Activated naive CD8-positive, alpha-beta T cell treated with anti-CD3 and anti-CD28 coated beads, Interleukin-2, amount 50 U/mL, for 24 hours (primary cell): Measurements from ENCODE around the gene PC.

ENCODE experiments used
- ATAC-seq: fragments of 150-1000 bp; cut with Tn5 transposase; one replicate; pipeline ENCODE4 v1.10.0; 2021
- DNase-seq: peaks from one replicate; pipeline ENCODE4 v3.0.0; 2021
- H3K27ac Mint-ChIP-seq: one replicate; pipeline ENCODE4 v1.8.0; 2021; ENCODE audit warnings: mild to moderate bottlenecking, mixed read lengths
- H3K27me3 Mint-ChIP-seq: one replicate; pipeline ENCODE4 v1.8.0; 2021; ENCODE audit warnings: mixed read lengths
- H3K36me3 Mint-ChIP-seq: one replicate; pipeline ENCODE4 v1.8.0; 2021; ENCODE audit warnings: low read depth, mixed read lengths
- H3K4me1 Mint-ChIP-seq: one replicate; pipeline ENCODE4 v1.8.0; 2021; ENCODE audit warnings: mixed read lengths
- H3K4me3 Mint-ChIP-seq: one replicate; pipeline ENCODE4 v1.8.0; 2021; ENCODE audit warnings: mild to moderate bottlenecking, moderate library complexity, mixed read lengths
- H3K9me3 Mint-ChIP-seq: one replicate; pipeline ENCODE4 v1.8.0; 2021; ENCODE audit warnings: mixed read lengths

The PC gene

DNA sequence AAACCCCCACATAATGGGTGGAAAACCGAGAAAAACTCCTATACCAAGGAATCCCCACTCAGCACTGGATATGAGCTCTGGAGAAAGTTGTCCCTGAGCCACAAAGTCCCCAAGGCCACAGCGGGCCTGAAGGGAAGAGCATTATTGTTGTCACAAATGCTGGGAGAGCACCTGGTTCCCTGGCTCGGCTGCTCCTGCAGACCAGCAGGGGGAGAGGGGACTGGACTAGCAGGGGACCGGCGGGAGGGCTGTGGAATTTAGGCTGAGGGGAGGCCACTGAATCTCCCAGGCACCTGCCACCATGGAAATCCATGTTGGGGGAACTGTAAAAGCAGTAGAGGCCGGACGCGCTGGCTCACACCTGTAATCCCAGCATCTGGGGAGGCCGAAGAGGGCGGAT is 7.0 kb downstream of the PC start:
- no peaks in the 10 kb centered on the region for H3K36me3 Mint-ChIP-seq
- H3K27ac Mint-ChIP-seq, result no peak overlapping the region
- no peaks in the 10 kb centered on the region for H3K9me3 Mint-ChIP-seq
- ATAC-seq (no peak), DNase-seq (no peak)
- peaks cover 4% of the 10 kb centered on the region for H3K4me1 Mint-ChIP-seq
- no peaks in the 10 kb centered on the region for H3K27me3 Mint-ChIP-seq
- H3K4me3 Mint-ChIP-seq, result no peak overlapping the region

DNA sequence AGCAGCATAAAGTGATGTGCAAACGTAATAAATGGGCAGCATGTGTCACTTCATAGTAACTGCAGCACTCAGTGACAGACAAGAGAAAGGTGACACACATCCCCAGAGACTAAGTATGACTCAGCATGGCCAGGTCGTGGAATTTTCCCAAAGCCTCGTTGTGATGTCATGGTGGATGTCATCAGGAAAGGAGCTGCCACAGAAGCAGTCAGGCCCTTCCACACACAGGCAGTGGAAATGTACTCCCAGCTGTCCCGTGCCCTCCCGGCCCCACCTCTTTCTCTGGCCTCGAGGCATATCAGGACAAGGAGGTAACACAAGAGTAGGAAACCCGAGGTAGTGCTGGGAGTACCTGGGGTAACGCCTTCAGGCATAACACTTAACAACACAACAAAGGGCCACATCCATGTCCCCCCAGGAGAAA is 8.1 kb downstream of the PC start:
- no peaks in the 10 kb centered on the region for H3K36me3 Mint-ChIP-seq
- peaks cover 4% of the 10 kb centered on the region for H3K4me1 Mint-ChIP-seq
- H3K4me3 Mint-ChIP-seq, result no peak overlapping the region
- no peaks in the 10 kb centered on the region for H3K27me3 Mint-ChIP-seq
- peak; percentile 25 for DNase-seq
- no peaks in the 10 kb centered on the region for H3K9me3 Mint-ChIP-seq
- peak overlapping the region; percentile 8 for H3K27ac Mint-ChIP-seq
- ATAC-seq, result peak; percentile 59

DNA sequence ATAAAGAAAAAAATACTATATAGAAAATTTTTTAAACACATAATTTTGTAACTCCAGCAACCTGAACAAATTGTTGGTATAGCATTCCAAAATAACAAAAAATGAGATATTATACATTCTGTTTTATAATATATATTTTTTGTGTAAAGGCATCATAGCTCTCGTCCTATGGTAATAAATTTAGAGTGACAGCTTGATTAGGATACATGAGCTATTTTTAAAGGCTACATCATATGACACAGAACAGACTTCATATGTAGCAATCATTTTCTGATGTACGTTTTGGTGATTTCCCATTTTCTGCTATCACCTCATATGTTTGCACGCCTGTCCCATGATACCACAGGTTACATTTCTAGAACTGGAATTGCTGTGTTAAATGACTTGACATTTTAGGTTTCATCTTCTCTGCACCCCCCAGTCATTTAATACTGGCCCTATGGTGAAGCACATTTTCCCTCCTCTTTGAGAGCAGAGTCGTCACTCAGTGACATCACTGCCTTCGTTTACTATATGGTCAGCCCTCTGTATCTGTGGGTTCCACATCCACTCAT is 19.5 kb downstream of the PC start:
- no peaks in the 10 kb centered on the region for H3K27me3 Mint-ChIP-seq
- no peaks in the 10 kb centered on the region for H3K9me3 Mint-ChIP-seq
- no peak overlapping the region for H3K27ac Mint-ChIP-seq
- no peak overlapping the region for H3K4me3 Mint-ChIP-seq
- no peak for DNase-seq
- ATAC-seq, result no peak
- H3K36me3 Mint-ChIP-seq, result peaks cover 2% of the 10 kb centered on the region
- H3K4me1 Mint-ChIP-seq, result no peaks in the 10 kb centered on the region

DNA sequence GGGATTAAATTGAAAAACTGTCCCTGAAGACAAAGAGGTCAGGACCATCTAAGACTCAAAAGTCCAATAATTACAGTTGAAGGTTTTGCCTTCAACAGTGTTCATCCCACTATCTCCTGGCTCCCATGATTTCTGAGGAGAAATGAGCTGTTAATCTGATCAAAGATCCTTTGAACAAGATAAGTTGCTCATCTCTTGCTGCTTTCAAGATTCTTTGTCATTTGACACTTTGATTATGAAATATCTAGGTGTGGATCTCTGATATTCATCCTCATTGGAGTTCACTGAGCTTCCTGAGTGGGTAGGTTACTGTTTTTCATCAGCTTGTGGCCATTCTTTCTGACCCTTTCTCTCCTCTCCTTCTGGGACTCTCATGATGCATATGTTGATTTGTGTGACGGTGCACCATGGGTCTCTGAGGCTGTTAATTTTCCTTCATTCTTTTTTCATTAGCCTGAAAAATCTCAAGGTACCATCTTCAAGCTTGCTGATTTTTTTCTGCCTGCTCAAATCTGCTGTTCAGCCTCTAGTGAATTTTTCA is 20.9 kb downstream of the PC start:
- Mint-ChIP-seq H3K27me3 (no peaks in the 10 kb centered on the region), H3K9me3 (no peaks in the 10 kb centered on the region), H3K4me1 (no peaks in the 10 kb centered on the region), H3K36me3 (no peaks in the 10 kb centered on the region), H3K27ac (no peak overlapping the region), H3K4me3 (no peak overlapping the region)
- no peak for ATAC-seq
- DNase-seq, result no peak

DNA sequence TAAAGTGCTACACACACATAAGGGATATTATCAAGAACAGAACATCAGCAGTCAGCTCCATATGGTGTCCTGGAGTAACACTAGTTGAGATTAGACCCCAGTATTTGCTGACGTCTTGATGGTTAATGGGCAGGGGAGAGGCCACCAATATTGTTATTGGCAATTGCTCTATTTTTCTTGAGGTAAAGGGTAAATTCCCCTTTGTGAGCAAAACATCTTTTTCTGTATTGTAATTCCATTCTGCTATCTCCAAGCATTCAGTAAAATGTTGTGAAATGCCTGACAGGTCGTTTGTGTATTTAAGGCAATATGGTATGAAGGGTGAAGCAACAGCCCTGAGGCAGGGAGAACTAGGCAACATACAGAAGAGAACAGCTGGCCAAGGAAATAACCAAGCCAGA is 21.9 kb downstream of the PC start:
- no peak overlapping the region for H3K27ac Mint-ChIP-seq
- H3K9me3 Mint-ChIP-seq, result no peaks in the 10 kb centered on the region
- H3K4me3 Mint-ChIP-seq, result no peak overlapping the region
- H3K4me1 Mint-ChIP-seq, result no peaks in the 10 kb centered on the region
- ATAC-seq, result no peak
- no peaks in the 10 kb centered on the region for H3K27me3 Mint-ChIP-seq
- no peaks in the 10 kb centered on the region for H3K36me3 Mint-ChIP-seq
- no peak for DNase-seq

DNA sequence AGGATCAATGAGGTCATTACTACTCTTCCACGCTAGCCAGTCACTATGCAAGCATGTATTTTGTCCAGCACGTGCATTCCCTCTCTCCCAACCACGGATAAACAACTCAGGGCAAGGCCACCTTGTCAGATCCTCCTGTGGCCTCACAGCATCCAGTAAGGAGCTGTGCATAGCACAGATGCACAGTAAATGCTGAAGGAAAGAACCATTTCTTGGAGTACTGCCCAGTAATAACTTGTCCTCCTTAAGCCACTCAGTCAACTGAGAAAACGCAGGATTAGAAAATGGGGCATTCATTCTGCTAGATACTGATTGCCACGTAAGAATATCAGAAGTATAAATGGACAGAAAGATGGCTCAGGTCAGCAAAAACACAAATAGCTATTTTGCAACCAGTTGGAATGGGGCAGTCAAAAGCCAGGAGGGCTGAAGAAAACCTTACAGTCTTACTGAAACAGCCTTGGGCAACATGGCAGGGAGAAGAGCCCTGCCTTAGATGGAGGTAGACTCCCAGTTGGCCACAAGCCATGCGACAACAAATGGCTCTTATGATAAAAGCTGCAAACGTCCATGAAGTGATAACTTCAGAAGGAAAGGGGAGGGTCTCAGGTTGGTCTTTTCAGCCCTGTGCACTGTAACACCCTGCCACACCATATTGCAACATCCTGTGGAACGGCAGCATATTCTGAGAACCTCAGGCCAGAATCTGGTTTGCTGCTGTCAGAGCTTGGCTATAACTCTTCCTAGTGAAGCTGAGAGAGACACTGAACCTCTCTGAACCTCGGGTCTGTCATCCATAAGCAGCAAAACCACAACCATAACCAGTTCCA is 23.0 kb downstream of the PC start:
- Mint-ChIP-seq H3K9me3 (no peaks in the 10 kb centered on the region), H3K4me1 (no peaks in the 10 kb centered on the region), H3K4me3 (no peak overlapping the region), H3K27me3 (no peaks in the 10 kb centered on the region), H3K36me3 (no peaks in the 10 kb centered on the region), H3K27ac (no peak overlapping the region)
- DNase-seq (no peak), ATAC-seq (no peak)

DNA sequence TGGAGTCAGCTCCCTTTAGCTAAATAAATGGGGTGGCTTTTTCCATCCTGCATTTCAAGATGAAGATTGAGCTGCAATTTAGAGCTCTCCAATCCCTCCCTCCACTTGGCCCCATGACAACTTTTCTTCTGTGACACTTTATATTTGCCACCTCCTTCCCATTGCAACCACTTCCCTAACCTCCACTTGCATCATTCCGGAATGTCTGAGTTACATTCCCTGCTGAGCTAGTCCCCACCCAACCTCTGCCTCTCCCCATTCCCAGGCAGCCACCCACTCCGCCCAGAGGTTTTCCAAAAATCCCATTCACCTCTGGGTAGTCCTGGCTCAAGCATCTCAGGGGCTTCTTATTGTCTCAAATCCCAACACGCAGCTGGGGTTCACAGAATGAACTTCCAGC is 24.7 kb downstream of the PC start:
- H3K4me1 Mint-ChIP-seq, result no peaks in the 10 kb centered on the region
- H3K36me3 Mint-ChIP-seq, result no peaks in the 10 kb centered on the region
- no peak overlapping the region for H3K4me3 Mint-ChIP-seq
- ATAC-seq (no peak), DNase-seq (no peak)
- no peak overlapping the region for H3K27ac Mint-ChIP-seq
- no peaks in the 10 kb centered on the region for H3K9me3 Mint-ChIP-seq
- no peaks in the 10 kb centered on the region for H3K27me3 Mint-ChIP-seq

DNA sequence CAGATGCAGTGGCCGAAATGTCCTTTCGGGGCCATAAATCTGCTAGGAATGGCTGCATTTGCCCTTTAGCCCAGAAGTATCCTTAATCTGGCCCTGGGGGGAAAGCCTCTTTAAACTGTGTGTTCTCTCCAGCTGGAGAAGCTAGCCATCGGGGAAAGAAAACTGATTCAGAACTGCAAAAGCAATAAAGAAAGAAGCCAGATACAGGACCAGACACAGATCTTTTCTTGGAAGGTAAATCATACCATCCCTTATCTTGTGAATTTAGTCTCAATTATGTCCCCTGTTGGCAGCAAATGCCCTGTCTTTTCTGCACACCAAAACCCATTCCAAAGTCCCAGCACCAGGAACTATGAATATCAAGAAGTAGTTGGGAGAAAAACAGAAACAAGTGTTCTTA is 25.6 kb downstream of the PC start:
- ATAC-seq, result no peak
- no peaks in the 10 kb centered on the region for H3K9me3 Mint-ChIP-seq
- H3K27me3 Mint-ChIP-seq, result no peaks in the 10 kb centered on the region
- no peak for DNase-seq
- H3K27ac Mint-ChIP-seq, result no peak overlapping the region
- no peaks in the 10 kb centered on the region for H3K36me3 Mint-ChIP-seq
- H3K4me1 Mint-ChIP-seq, result no peaks in the 10 kb centered on the region
- H3K4me3 Mint-ChIP-seq, result no peak overlapping the region

DNA sequence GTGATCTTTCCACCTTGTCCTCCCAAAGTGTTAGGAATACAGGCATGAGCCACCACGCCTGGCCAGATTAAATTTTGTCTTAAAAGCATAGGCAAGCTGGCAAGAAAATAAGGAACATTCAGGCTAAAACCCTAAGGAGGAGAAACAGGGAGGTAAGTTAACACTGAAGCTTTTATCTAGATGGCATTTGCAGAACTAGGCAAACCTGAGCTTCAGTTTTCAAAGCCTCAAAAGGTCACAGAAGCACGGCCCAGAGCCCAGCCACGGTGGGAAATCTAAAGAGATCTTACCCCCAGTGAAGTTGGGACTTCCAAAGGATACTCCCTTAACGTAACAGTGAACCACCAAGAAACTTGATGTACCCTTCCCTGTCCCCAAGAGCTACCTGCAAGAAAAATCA is 28.4 kb downstream of the PC start:
- ATAC-seq, result no peak
- Mint-ChIP-seq H3K4me3 (no peak overlapping the region), H3K36me3 (no peaks in the 10 kb centered on the region), H3K4me1 (no peaks in the 10 kb centered on the region), H3K9me3 (no peaks in the 10 kb centered on the region), H3K27ac (no peak overlapping the region), H3K27me3 (no peaks in the 10 kb centered on the region)
- DNase-seq, result no peak

DNA sequence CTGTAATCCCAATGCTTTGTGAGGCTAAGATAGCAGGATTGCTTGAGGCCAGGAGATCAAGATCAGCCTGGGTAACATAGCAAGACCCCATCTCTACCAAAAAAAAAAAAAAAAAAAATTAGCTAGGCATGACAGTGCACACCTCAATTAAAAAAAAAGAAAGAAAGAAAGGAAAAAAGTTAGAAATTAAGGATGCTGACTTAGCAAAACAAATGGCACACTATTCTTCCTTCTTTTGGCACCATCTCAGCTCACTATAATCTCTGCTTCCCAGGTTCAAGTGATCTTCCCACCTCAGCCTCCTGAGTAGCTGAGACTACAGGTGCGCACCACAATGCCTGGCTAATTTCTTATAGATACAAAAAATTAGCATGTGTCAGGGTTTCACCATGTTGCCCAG is 33.9 kb downstream of the PC start:
- no peaks in the 10 kb centered on the region for H3K36me3 Mint-ChIP-seq
- no peaks in the 10 kb centered on the region for H3K4me1 Mint-ChIP-seq
- no peak overlapping the region for H3K4me3 Mint-ChIP-seq
- no peak for DNase-seq
- no peak overlapping the region for H3K27ac Mint-ChIP-seq
- H3K9me3 Mint-ChIP-seq, result no peaks in the 10 kb centered on the region
- H3K27me3 Mint-ChIP-seq, result no peaks in the 10 kb centered on the region
- ATAC-seq, result no peak

DNA sequence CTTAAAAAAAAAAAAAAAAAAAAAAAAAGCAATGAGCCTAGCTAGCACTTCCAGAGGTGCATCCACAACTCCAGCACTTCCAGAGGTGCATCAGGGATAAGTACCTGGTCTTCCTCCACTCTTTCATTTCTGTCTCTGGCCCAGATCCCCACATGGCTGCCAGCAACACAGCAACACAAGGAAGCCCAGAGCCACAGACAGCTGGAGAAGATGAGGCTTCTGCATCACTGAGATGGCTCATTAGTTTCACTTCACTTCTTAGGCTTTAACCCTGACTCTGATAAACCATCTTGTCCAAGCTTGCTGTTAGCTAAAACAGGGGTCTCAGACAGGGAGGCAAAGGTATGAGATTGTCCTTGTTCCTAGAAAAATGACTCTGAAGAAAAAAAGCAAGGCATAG is 35.6 kb downstream of the PC start:
- Mint-ChIP-seq H3K9me3 (no peaks in the 10 kb centered on the region), H3K36me3 (no peaks in the 10 kb centered on the region), H3K4me1 (no peaks in the 10 kb centered on the region), H3K4me3 (no peak overlapping the region), H3K27ac (no peak overlapping the region), H3K27me3 (no peaks in the 10 kb centered on the region)
- ATAC-seq (no peak), DNase-seq (no peak)

DNA sequence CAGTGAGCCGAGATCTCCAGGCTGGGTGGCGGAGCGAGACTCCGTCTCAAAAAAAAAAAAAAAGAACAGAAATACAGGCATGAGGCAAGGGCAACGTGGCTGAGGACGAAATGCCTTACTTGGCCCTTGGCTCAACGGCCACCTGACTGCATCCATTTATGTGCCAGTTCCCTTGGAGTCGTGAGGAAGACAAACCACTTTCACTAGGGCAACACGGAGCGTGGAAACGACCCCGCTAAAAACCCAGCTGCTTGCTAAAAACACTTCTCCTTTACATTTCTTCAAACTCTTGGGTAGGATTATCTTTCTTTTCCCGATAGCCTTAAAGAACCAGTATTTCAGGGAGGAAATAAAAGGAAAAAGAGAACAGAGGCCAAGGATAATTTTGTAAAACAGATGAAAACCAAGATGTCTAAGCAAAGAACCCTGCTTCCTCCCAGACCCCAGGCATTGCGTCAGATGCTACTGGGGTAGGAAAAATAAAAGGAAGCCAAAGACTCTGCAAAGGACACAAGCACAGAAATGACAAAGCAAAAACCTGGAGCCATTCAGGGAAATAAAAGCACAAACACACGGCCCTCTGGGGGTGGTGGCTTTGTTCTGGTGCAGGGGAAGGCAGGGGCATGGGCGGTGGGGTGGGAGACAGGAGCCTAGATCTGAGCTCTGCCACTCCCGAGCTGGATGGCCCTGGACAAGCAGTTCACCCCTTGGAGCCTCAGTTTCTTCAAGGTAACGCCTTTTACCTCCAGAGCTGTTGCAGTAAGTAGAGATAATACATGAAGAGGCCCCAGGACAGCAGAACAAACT is 37.0 kb downstream of the PC start:
- H3K4me3 Mint-ChIP-seq, result no peak overlapping the region
- no peaks in the 10 kb centered on the region for H3K36me3 Mint-ChIP-seq
- no peaks in the 10 kb centered on the region for H3K27me3 Mint-ChIP-seq
- ATAC-seq (no peak), DNase-seq (no peak)
- no peaks in the 10 kb centered on the region for H3K4me1 Mint-ChIP-seq
- no peak overlapping the region for H3K27ac Mint-ChIP-seq
- H3K9me3 Mint-ChIP-seq, result no peaks in the 10 kb centered on the region

DNA sequence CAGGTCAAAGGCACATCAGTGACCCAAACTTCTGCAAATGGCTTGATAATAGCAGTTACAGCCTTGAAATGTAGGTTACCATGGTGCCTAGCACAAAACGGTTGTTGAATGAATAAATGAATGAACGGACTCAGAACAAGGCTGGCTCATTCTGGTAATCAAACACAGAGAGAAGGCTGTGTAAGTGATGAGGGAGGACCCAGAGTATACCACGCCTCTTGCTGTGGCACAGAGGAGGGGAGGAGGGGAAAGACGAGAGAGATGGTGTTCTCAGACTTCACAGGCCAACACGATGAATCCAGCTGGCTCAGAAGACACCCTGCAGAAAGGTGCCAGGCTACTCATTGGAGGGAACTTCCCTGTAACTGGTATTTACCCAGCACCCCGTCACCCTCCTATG is 38.3 kb downstream of the PC start:
- Mint-ChIP-seq H3K27me3 (no peaks in the 10 kb centered on the region), H3K27ac (no peak overlapping the region), H3K4me1 (no peaks in the 10 kb centered on the region), H3K36me3 (no peaks in the 10 kb centered on the region), H3K9me3 (no peaks in the 10 kb centered on the region), H3K4me3 (no peak overlapping the region)
- DNase-seq (no peak), ATAC-seq (no peak)

DNA sequence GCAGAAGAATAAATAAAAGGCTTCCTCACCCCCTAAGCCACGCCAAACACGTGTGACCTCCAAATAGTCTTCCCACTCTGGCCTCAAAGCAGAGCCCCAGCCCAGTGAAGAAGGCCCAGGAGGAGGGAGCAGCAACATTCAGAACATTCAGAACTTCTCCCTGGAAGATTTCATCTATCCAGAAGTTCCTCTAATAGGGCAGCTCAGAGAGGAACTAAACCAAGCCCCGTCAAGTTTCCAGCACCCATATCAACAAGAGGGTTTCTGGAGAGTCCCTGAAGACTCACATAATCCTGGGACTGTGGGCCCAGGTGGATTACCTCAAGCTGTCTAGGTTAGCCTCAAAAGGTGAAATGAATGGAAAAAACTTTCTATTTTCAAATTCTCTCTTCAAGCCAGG is 39.4 kb downstream of the PC start:
- no peaks in the 10 kb centered on the region for H3K9me3 Mint-ChIP-seq
- ATAC-seq, result no peak
- H3K27me3 Mint-ChIP-seq, result no peaks in the 10 kb centered on the region
- DNase-seq, result no peak
- H3K4me3 Mint-ChIP-seq, result no peak overlapping the region
- H3K36me3 Mint-ChIP-seq, result no peaks in the 10 kb centered on the region
- H3K4me1 Mint-ChIP-seq, result no peaks in the 10 kb centered on the region
- no peak overlapping the region for H3K27ac Mint-ChIP-seq

DNA sequence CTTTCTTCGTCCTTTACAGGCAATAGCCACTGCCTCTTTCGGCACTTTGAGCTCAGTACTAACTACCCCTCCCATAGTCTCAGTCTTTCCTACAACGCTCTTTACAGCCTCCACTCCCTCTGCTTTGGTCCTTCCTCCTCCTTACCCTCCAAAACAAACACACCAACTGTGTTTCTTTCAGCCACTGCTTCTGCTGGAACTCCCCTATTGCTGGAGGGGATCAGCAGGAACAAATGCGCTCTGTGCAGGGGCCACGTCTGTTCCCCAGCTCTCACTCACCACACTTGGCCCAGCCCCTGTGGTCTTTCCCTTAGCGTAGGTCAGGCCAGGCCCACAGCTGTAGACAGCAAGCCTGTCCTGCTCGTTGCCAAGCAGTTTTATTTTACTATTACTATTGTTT is 42.3 kb downstream of the PC start:
- Mint-ChIP-seq H3K27me3 (no peaks in the 10 kb centered on the region), H3K36me3 (no peaks in the 10 kb centered on the region), H3K4me3 (no peak overlapping the region), H3K4me1 (no peaks in the 10 kb centered on the region), H3K27ac (no peak overlapping the region), H3K9me3 (no peaks in the 10 kb centered on the region)
- no peak for ATAC-seq
- DNase-seq, result no peak
